NB4 (cell line): Measurements from ENCODE around the gene PPP1R9B.

ENCODE experiments used
- DNase-seq: peaks from one replicate; pipeline ENCODE4 v3.0.0; 2010; ENCODE audit warnings: low read depth
- H3K4me3 ChIP-seq: one replicate; pipeline ENCODE4 v1.5.1; 2011; ENCODE audit warnings: mild to moderate bottlenecking, low read depth, low read length, moderate library complexity
- MYC ChIP-seq: IDR thresholded peaks from 2 replicates; pipeline ENCODE4 v1.6.1; 2011; ENCODE audit warnings: low read depth, low read length
- POLR2A ChIP-seq: IDR thresholded peaks from 2 replicates; pipeline ENCODE4 v1.6.1; 2011; ENCODE audit warnings: mild to moderate bottlenecking; ENCODE audit not compliant: insufficient read length; ENCODE audit errors: extremely low read depth
- TF ChIP-seq, protein P1 (sequence below): IDR thresholded peaks from one replicate; pipeline ENCODE4 v1.5.1; 2012; ENCODE audit warnings: low read depth, low read length
- TF ChIP-seq, protein P2 (sequence below): IDR thresholded peaks from 2 replicates; pipeline ENCODE4 v1.6.1; 2011; ENCODE audit warnings: low read depth, low read length

PPP1R9B gene

DNA sequence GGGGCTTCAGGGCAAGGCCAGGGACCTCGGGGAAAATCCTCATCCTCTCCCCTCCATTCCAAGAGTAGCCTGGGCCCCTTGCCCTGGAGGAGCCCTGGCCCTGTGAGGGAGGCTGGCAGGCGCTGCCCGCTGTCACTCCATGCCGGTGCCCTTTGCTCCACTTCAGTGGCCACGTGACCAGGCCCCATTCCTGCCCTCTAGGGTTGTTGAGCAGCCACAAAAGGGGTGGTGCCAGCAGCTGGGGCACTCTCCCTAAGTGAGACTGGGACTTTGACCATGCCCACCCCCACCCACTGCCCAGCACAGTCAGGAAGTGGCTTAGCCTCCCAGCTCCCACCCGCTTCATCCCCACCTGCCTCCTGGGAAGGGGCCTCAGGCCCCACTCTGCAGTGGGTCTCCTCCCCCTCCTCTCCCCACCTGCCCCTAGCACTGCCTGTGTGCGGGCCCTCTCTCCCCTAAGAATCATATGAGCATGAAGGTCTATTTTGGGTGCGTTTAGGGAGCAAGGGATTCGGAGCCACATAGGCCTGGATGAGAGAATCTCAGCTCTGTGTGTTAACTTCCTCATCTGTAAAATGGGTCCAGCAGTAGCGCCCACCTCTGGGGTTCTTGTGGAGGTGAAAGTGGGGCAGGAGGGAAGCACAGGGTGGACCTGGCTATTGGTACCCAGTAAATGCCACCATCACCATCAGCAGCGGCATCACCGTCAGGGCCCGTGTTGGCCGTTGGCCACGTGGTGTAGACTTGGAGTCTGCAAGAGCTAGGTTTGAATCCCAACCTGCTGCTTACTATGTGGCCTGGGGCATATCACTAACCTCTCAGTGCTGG, 48.1 kb downstream of the PPP1R9B start:
- no peak overlapping the region for H3K4me3 ChIP-seq
- TF ChIP-seq, protein P1, sequence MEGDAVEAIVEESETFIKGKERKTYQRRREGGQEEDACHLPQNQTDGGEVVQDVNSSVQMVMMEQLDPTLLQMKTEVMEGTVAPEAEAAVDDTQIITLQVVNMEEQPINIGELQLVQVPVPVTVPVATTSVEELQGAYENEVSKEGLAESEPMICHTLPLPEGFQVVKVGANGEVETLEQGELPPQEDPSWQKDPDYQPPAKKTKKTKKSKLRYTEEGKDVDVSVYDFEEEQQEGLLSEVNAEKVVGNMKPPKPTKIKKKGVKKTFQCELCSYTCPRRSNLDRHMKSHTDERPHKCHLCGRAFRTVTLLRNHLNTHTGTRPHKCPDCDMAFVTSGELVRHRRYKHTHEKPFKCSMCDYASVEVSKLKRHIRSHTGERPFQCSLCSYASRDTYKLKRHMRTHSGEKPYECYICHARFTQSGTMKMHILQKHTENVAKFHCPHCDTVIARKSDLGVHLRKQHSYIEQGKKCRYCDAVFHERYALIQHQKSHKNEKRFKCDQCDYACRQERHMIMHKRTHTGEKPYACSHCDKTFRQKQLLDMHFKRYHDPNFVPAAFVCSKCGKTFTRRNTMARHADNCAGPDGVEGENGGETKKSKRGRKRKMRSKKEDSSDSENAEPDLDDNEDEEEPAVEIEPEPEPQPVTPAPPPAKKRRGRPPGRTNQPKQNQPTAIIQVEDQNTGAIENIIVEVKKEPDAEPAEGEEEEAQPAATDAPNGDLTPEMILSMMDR = no peak
- TF ChIP-seq POLR2A = no peak
- TF ChIP-seq, protein P2, sequence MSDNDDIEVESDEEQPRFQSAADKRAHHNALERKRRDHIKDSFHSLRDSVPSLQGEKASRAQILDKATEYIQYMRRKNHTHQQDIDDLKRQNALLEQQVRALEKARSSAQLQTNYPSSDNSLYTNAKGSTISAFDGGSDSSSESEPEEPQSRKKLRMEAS = no peak
- TF ChIP-seq MYC = no peak
- no peak for DNase-seq

DNA sequence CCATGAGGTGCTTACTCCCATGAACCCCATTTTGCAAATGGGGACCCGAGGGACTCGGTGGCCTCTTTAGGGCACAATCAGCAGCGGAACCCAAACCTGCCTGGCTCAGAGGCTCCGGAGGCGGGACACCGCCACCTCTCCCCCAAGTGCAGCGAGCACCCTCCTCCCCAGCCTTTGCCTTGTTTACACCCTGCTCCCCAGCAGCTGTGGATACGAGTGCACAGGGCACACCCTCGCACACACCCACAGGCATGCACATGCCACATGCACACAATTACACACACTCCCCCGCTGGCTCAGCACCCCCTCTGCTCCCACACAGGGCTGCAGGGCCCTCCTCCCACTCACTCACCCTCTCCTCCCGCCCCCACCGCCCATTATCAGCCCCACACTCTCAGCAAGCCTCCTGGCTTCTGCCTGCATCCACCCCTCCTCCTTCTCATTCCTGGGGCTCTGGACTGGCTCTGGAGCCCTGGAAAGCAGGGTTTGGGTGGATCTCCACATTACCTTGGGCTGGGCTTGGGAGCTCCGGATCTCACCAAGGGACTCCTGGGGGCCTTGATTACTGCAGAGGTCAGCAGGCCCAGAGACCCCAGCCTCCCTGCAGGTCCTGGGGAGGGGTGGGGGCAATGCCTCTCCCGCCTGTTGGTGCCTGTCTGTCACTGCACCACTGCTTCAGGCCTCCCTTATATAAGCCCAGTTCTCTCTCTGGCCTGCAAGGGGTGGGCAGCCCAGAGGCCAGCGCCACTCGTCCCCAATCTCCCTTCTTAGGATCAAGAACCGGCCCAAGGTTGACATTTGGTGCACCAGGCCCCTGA, 48.9 kb downstream of the PPP1R9B start:
- TF ChIP-seq, protein P2 = no peak
- TF ChIP-seq, protein P1 = no peak
- TF ChIP-seq MYC = no peak
- no peak for TF ChIP-seq POLR2A
- DNase-seq = peak; percentile 50
- H3K4me3 ChIP-seq = no peak overlapping the region

DNA sequence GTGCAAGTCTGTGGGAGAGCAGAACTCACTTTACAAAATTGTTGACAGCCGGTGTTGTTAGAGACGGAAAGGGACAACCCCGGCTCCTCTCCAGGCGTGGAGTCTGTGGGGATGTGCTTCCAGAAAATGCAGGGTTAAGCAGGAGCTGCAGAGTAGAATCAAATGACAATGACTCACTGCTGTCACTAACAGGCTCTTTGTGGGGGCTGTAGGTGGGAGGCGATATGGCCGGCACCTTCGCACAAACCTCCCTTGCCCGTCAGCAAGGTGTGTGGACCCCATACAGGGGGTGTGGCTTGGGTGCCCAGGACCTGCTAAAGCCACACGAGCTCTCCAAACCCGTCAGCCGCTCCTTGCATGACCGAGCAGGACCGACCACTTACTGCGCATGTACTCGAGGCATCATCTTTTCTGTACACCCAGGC, 49.5 kb downstream of the PPP1R9B start:
- DNase-seq = no peak

DNA sequence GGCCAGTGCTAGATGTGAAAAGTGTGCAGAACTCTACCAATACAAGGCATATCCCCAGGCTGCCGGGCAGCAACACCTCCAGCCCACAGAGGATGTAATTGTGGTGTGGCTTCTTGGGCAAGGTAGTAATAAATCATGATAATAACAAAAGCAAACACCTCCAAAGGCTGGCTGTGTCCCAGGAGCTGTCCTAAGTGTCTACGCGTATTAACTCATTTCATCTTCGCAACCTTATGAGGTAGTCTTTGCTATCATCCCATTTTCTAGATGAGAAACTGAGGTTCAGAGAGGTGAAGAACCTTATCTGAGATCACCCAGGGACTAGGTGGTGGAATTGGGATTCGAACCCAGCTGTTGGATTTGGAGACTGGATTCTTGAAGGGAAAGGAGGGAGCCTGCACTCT, 50.0 kb downstream of the PPP1R9B start:
- H3K4me3 ChIP-seq = no peak overlapping the region
- TF ChIP-seq POLR2A = no peak
- TF ChIP-seq, protein P2 = no peak
- TF ChIP-seq MYC = no peak
- TF ChIP-seq, protein P1 = no peak
- no peak for DNase-seq

More for the DNA sequence above, 49.5 kb downstream of the PPP1R9B start:
- no peak overlapping the region for H3K4me3 ChIP-seq
- TF ChIP-seq, protein P1 = no peak
- TF ChIP-seq, protein P2 = no peak

DNA sequence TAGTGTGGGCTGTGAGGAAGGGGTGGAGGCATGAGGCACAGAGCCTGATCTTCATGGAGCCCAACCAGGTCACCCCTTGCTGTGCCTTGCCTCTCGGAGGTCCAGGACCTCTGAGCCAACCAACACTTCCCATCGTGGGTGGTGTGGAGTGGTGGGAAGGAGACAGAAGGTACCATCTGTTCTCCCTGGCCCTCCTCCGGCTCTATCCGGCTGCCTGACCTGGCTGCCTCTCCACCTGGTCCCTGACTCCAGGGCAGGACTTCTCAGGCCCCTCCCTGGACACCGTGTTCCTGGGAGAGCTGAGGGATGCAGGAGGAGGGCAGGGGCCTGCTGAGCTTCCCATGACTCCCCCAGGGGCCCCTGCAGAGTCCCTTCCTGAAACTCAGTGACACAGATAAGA, 51.5 kb downstream of the PPP1R9B start:
- no peak for DNase-seq
- no peak overlapping the region for H3K4me3 ChIP-seq
- TF ChIP-seq, protein P2 = no peak
- TF ChIP-seq MYC (no peak), POLR2A (no peak)
- TF ChIP-seq, protein P1 = no peak
